Motor neuron (in vitro differentiated cells): ENCODE measurements around the gene APPL2. TPM values are rescaled to one million over a fixed set of nuclear protein-coding genes. Genes with fewer than 3 reads are reported as not detected.

Source experiments
- ATAC-seq, 8 experiments: fragments of 200-7000 bp; cut with Tn5 transposase; replicated peaks in 6 of 8; 2 replicates each; pipeline ENCODE4 v1.8.0; 2021; ENCODE audit warnings: mild to moderate bottlenecking in 8 of 8, moderate library complexity in 8 of 8
- H3K27ac ChIP-seq, 2 donors: fragments of 250-450 bp; sonication (Bioruptor Pico); 2 replicates each; pipeline ENCODE4 v1.9.0; 2021; ENCODE audit warnings: antibody characterized with exemption in 2 of 2, mild to moderate bottlenecking in 2 of 2, moderate library complexity in 1 of 2
- H3K4me1 ChIP-seq, 2 donors: fragments of 250-450 bp; sonication (Bioruptor Pico); replicated peaks in 1 of 2; 2 replicates each; pipeline ENCODE4 v1.6.1; 2021; ENCODE audit warnings: antibody characterized with exemption in 2 of 2, mild to moderate bottlenecking in 2 of 2, moderate library complexity in 1 of 2
- H3K4me3 ChIP-seq, 5 donors: fragments of 250-450 bp; sonication (Bioruptor Pico); 2 replicates each; pipeline ENCODE4 v1.9.0; 2021; ENCODE audit warnings: antibody characterized with exemption in 5 of 5, mild to moderate bottlenecking in 5 of 5, moderate library complexity in 4 of 5
- WGBS, 10 experiments: fragments of 450-650 bp; shearing (Covaris generic); methylation state at CpG; one replicate each; pipeline ENCODE4 v1.0.0; 2022; 5-methylcytosine and 5-hydroxymethylcytosine counted together
- in situ Hi-C, 9 experiments: fragments of 400-800 bp; cut with MboI; loops; one replicate each; pipeline ENCODE4 v1.15.0; 2021; ENCODE audit warnings: low sequenced_read_pairs in 9 of 9, low pct_unique_long_range_greater_than_20kb in 2 of 9; ENCODE audit not compliant: unreplicated experiment in 9 of 9
- total RNA-seq, 8 experiments: library from RNA; unstranded; fragments of 300-600 nt; gene quantifications; 2 replicates each; pipeline versions ENCODE4 v1.2.3 to v1.2.4, GENCODE V29; 2022

The APPL2 gene
- total RNA-seq: 10 to 100 TPM; 14.5 to 50.9 (median 19.2) TPM

GRCh38 chr12:105235732-105236476 lies at the start of gene APPL2:
Gene APPL2, minus strand, starts transcription at chr12:105236174. Its CDS starts 162 bp downstream, at chr12:105236012.
- Histone ChIP-seq H3K27ac (peak within 1 kb of the TSS; percentile 92 to 96), H3K4me3 (peak within 1 kb of the TSS; percentile 69 to 99 (median 88)), H3K4me1 (peaks cover 26 to 35% of the 10 kb centered on the region in 2 donors)
- ATAC-seq: peak; percentile 89 to 97 (median 92)
- WGBS, 10 experiments: 0 to 9% (median 0%) methylated on average over 1 to 6 of the region's 80 CpGs
- in situ Hi-C loops: no loop called here

GRCh38 chr12:105285378-105285777 lies 49.4 kb upstream of the APPL2 start:
- H3K4me3 ChIP-seq: no peak overlapping the region
- in situ Hi-C loops: no loop called here
- ATAC-seq: no peak
- no peaks in the 10 kb centered on the region for H3K4me1 ChIP-seq
- H3K27ac ChIP-seq: no peak overlapping the region
- 50 to 100% (median 79%) methylated on average over 1 of the region's 1 CpG for WGBS, 10 experiments

- in situ Hi-C loops: no loop called here
- H3K4me3 ChIP-seq: no peak overlapping the region
- ATAC-seq: no peak
- 86 to 100% (median 100%) methylated on average over 1 of the region's 1 CpG; no CpG with 5 or more reads in 5 of the 10 experiments for WGBS, 10 experiments
- no peak overlapping the region for H3K27ac ChIP-seq
- peaks cover 0 to 2% of the 10 kb centered on the region in 2 donors for H3K4me1 ChIP-seq
Observed at GRCh38 chr12:105281694-105282049, 45.7 kb upstream of the APPL2 start.

DNA sequence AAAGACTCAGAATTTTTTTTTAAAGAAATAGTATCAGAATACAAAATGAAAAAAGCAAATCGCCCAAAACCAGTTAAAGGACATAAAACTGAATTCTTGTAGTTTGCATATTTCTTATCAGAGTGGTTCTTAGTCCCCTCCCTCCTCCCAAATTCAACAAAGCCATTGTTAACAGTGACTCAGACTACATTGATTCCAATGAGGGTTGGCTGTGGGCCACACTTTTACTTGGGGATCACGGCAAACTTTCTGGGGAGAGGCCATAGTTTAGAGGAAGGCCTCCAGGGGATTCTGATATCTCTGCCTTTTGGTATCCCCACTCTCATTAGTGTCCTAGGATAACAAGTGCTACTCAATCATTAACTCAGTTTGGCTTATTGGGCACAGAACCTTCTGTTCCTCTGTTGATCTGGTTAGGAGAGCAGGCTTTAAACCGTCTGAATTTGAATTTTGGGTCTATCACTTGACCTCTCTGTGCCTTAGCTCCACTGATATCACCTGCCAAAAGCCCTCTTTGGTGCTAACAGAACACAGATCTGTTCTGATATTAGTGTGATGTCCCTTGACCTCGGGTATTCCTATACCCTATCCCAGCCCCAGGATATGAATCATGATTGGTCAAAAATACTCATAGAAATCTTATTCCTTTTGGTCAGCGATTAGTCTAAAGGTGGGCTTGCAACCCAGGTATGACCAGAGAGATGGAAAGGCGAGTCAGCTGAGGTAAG lies 45.2 kb upstream of the APPL2 start:
- in situ Hi-C loops: no loop called here
- no peak overlapping the region for H3K4me3 ChIP-seq
- H3K4me1 ChIP-seq: peaks cover 0 to 4% of the 10 kb centered on the region in 2 donors
- WGBS, 10 experiments: 39 to 90% (median 78%) methylated on average over 3 to 6 of the region's 6 CpGs
- ATAC-seq: no peak
- no peak overlapping the region for H3K27ac ChIP-seq

DNA sequence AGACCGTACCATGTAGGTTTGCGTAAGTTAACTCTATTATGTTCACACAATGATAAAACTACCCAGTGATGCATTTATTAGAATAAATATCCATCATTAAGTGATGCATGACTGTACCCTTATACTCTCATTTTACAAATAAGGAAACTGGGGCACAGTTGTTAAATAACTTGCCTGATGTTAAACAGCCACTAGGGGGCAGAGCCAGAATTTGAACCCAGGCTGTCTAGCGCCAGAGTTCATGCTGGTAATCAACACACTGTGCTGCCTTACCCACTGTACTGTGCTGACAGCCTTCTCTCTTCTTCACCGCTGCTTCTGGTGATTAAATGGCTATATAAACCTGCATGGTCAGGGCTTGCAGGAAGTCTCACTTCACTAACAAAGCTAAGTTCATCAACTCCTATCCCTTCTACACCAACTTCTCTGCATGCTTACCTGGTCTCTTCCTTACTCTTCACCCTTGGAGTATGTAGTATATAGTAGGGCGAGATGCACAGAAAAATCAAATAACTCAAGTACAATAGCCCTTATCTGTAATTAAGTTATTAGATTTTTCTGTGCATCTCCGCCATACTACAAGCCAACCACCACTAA lies 43.6 kb upstream of the APPL2 start:
- WGBS, 10 experiments: 57 to 96% (median 79%) methylated on average over 1 to 5 of the region's 6 CpGs
- Histone ChIP-seq H3K27ac (no peak overlapping the region), H3K4me1 (peaks cover 0 to 4% of the 10 kb centered on the region in 2 donors), H3K4me3 (no peak overlapping the region)
- in situ Hi-C loops: no loop called here
- ATAC-seq: peak in 4 of 8 experiments; percentile 26 to 66 (median 56)

DNA sequence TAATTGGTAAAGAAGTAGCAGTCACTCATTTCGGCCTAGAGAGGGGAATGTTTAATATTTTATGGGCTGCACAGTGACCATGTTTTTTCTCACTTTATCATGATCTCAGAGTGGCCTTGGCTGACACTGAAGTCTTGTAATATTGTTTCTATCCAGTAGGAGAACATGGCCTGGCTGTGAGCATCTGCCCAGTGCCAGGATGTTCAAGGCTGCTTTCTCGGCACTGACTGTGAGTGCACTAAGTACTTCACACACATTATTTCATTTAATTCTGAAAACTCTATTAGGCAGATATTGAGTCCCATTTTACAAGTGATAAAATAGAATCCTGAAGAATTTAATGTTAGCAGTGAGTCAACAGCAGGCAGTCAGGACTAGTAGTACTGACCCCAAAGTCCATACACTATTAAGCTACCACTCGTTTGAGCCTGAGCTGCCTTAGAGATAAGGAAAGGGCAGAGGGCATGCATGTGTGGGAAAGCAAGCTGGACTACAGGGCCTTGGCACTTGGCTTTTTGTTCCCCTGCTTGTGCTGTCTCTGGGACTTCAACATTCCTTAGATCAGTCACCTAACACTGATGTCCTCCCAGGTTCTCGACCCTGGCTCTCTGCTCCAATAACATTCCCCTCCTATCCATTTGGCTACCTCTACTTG lies 42.2 kb upstream of the APPL2 start:
- H3K4me3 ChIP-seq: no peak overlapping the region
- in situ Hi-C loops: no loop called here
- H3K27ac ChIP-seq: no peak overlapping the region
- peaks cover 0 to 4% of the 10 kb centered on the region in 2 donors for H3K4me1 ChIP-seq
- WGBS, 10 experiments: 0 to 100% (median 80%) methylated on average over 1 to 4 of the region's 4 CpGs; no CpG with 5 or more reads in 3 of the 10 experiments
- peak in 3 of 8 experiments; percentile 58 to 75 (median 73) for ATAC-seq

GRCh38 chr12:105275997-105276733 lies 40.2 kb upstream of the APPL2 start:
- H3K4me3 ChIP-seq: no peak overlapping the region
- WGBS, 10 experiments: 44 to 100% (median 67%) methylated on average over 1 to 3 of the region's 3 CpGs; no CpG with 5 or more reads in 1 of the 10 experiments
- peak in 7 of 8 experiments; percentile 53 to 98 (median 85) for ATAC-seq
- in situ Hi-C loops: no loop called here
- H3K27ac ChIP-seq: peak overlapping the region in 1 of 2 donors; percentile 9
- peaks cover 0 to 4% of the 10 kb centered on the region in 2 donors for H3K4me1 ChIP-seq

GRCh38 chr12:105274571-105274970 lies 38.6 kb upstream of the APPL2 start:
- Histone ChIP-seq H3K4me3 (no peak overlapping the region), H3K27ac (no peak overlapping the region), H3K4me1 (peaks cover 0 to 4% of the 10 kb centered on the region in 2 donors)
- ATAC-seq: no peak
- in situ Hi-C loops: no loop called here
- 56 to 100% (median 91%) methylated on average over 1 to 5 of the region's 5 CpGs; no CpG with 5 or more reads in 3 of the 10 experiments for WGBS, 10 experiments

GRCh38 chr12:105273601-105274000 lies 37.6 kb upstream of the APPL2 start:
- no peak for ATAC-seq
- Histone ChIP-seq H3K4me3 (no peak overlapping the region), H3K27ac (no peak overlapping the region), H3K4me1 (peaks cover 0 to 4% of the 10 kb centered on the region in 2 donors)
- in situ Hi-C loops: no loop called here
- WGBS, 10 experiments: 60 to 100% (median 87%) methylated on average over 2 of the region's 2 CpGs; no CpG with 5 or more reads in 1 of the 10 experiments

DNA sequence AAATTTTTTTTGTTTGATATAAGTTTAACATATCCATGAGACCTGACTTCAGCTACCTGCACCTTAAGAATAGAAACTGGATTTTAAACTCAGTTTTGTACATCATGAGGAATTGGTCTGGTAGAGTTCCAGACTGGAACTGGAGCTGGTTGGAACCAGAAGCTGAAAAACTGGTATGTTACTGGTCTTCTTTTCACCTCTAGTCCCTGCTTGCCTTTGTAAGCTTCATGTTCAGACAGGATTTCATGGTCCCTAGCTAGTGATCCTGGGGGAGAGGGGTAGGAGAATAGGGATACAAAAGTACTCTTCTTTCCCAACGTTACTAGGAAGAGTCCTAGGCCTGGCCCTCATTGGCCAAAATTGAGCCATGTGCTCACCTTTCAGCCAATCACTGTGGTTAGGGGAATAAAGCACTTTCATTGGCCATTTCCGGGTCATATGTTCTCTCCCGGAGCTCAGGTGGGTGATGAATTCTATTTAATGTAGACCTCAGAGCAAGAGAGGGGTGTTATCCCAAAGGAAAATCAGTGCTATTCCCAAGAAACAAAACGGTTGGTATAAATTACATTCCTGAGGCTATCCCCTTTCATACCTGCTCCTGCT lies 36.9 kb upstream of the APPL2 start:
- H3K4me1 ChIP-seq: peaks cover 0 to 4% of the 10 kb centered on the region in 2 donors
- H3K27ac ChIP-seq: no peak overlapping the region
- no peak overlapping the region for H3K4me3 ChIP-seq
- ATAC-seq: no peak
- 67 to 95% (median 86%) methylated on average over 1 to 4 of the region's 4 CpGs; no CpG with 5 or more reads in 4 of the 10 experiments for WGBS, 10 experiments
- in situ Hi-C loops: no loop called here

DNA sequence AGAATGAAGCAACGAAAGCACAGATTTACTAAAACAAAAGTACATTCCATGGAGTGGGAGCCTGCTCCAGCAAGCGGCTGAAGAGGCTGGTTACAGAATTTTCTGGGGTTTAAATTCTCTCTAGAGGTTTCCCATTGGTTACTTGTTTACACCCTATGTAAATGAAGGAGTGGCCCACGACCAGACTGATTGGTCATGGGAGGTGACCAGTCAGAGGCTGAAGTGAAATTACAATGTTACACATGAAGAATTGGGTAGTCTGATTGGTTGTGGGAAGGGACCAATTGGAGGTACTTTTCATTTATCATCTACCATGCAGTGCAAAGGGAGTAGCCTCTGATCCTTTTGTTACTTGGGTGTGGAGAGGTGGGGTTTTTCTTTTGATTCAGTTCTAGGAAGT lies 36.2 kb upstream of the APPL2 start:
- Histone ChIP-seq H3K27ac (no peak overlapping the region), H3K4me1 (peaks cover 0 to 4% of the 10 kb centered on the region in 2 donors), H3K4me3 (no peak overlapping the region)
- ATAC-seq: no peak
- 50 to 90% (median 69%) methylated on average over 1 to 3 of the region's 3 CpGs; no CpG with 5 or more reads in 2 of the 10 experiments for WGBS, 10 experiments
- in situ Hi-C loops: no loop called here

- Histone ChIP-seq H3K27ac (no peak overlapping the region), H3K4me1 (no peaks in the 10 kb centered on the region), H3K4me3 (no peak overlapping the region)
- no peak for ATAC-seq
- WGBS, 10 experiments: 0 to 100% (median 100%) methylated on average over 1 of the region's 1 CpG; no CpG with 5 or more reads in 2 of the 10 experiments
- in situ Hi-C loops: no loop called here
Observed at GRCh38 chr12:105271364-105271763, 35.4 kb upstream of the APPL2 start.
